ENCODE results near the gene PLEKHM2.

The PLEKHM2 gene

DNA sequence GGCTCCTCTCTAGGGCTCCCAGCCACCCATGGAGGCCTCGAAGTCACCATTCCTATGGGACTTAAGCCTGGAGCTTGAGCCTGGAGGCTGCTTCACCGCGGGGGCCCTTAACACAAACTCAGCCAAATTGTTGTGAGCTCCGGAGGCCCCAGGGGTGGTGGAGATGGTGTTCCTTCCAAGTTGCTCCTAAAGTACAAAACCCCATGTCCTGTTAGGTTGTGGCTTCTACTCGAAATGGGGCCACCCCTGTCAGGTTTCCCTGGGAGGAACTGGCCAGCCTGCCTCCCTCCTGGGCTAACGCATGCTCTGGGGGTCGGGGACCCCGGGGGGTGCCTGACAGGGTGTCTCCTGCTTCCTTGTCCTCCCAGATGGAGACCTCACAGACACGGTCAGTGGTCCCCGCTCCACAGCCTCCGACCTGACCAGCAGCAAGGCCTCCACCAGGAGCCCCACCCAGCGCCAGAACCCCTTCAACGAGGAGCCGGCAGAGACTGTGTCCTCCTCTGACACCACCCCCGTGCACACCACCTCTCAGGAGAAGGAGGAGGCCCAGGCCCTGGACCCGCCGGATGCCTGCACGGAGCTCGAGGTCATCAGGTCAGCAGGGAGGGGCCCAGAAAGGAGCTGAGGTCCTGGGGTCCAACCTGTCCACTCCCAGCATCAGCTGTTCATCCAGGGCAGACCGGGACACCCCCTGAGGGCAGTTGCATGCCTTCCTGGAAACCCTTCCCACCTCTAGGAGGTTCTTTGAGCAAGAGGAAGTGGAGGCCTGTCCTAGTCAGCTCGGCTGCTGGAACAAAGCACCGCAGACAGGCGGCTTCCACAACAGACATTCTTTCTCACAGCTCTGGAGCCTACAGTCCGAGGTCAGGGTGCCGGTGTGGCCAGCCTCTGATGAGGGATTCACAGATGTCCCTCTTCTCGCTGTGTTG is 41.1 kb downstream of the PLEKHM2 start:
- no peak for DNase-seq (ENCODE audit: low spot score)

- DNase-seq (ENCODE audit: low spot score), result no peak
These were observed 42.4 kb downstream of the PLEKHM2 start for GRCh38 chr1:15726508-15726907.

DNA sequence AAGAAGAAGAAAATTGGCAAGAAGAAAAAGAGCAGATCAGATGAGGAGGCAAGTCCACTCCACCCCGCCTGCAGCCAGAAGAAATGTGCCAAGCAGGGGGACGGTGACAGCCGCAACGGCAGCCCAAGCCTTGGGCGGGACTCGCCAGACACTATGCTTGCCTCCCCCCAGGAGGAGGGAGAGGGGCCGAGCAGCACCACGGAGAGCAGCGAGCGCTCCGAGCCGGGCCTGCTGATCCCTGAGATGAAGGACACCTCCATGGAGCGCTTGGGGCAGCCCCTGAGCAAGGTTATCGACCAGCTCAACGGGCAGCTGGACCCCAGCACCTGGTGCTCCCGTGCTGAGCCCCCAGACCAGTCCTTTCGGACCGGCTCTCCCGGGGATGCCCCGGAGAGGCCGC is 42.9 kb downstream of the PLEKHM2 start:
- no peak for DNase-seq (ENCODE audit: low spot score)

DNA sequence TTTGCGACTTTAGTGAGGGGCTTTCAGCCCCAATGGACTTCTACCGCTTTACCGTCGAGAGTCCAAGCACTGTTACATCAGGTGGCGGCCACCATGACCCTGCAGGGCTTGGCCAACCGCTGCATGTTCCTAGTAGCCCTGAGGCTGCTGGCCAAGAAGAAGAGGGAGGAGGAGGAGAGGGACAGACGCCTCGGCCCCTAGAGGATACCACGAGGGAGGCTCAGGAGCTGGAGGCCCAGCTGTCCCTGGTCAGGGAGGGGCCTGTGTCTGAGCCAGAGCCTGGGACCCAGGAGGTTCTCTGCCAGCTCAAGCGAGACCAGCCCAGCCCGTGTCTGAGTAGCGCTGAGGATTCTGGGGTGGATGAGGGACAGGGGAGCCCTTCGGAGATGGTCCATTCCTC is 43.3 kb downstream of the PLEKHM2 start:
- no peak for DNase-seq (ENCODE audit: low spot score)

DNA sequence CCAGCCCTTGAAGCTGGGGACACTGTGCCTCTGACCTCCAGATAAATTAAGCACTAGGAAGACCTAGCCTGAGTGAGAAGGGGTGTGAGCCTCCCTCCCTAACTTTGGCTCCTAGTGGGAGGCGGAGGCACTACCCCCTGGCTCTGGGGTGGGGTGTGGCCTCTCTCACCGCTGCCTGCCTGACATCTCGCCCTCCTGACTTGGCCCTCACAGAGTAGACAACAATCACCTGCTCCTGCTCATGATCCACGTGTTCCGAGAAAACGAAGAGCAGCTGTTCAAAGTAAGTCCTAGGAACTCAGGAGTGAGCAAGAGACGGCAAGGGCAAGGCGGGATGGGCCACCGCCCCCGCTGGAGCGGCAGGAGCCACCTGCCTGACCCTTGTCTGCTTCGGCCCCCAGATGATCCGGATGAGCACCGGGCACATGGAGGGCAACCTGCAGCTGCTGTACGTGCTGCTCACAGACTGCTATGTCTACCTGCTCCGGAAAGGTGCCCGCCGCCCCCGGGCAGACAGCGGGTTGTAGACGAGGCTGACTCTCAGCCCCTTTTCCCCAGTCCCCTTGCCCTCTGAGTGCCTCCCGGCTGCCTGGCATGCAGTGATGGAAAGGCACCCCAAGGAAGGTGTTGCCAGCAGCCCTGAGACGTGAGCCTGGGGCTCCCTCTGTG is 43.9 kb downstream of the PLEKHM2 start:
- no peak for DNase-seq (ENCODE audit: low spot score)

- no peak for DNase-seq (ENCODE audit: low spot score)
These were observed 45.0 kb downstream of the PLEKHM2 start for GRCh38 chr1:15728937-15729657.

- DNase-seq (ENCODE audit: low spot score), result no peak
These were observed 46.3 kb downstream of the PLEKHM2 start for GRCh38 chr1:15730423-15730822.

- DNase-seq (ENCODE audit: low spot score), result no peak
These were observed 46.8 kb downstream of the PLEKHM2 start for GRCh38 chr1:15730936-15731335.

DNA sequence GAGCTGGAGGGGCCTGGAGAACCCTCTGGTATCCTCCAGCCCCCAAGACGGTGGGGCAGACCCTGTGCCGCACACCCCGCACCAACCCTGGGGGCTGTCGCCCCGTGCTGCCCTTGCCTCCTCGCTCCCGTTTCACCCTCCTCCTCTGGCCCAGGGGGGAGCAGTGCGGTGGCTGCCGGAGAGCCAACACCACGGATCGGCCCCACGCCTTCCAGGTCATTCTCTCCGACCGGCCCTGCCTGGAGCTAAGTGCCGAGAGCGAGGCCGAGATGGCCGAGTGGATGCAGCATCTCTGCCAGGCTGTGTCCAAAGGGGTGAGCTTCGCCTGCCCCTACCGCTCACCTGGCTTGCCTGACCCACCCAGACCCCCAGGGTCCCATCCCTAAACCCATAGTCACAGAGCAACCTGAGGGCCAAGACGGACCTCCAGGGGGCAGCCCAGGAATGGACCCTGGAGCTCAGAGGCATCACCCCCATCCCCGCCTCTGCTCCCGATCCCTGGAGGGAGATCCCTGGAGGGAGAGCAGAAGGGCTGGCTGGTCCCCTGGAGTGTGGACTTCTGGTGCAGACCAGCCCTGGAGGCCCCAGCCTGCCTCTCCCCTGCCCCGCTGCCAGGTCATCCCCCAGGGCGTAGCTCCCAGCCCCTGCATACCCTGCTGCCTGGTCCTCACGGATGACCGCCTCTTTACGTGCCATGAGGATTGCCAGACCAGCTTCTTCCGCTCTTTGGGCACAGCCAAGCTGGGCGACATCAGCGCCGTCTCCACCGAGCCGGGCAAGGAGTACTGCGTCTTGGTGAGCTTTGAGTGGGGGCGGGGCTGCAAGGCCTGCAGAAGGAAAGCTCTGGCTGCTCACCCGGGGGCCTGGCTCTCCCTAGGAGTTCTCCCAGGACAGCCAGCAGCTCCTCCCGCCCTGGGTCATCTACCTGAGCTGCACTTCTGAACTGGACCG is 47.9 kb downstream of the PLEKHM2 start:
- DNase-seq (ENCODE audit: low spot score), result no peak

DNA sequence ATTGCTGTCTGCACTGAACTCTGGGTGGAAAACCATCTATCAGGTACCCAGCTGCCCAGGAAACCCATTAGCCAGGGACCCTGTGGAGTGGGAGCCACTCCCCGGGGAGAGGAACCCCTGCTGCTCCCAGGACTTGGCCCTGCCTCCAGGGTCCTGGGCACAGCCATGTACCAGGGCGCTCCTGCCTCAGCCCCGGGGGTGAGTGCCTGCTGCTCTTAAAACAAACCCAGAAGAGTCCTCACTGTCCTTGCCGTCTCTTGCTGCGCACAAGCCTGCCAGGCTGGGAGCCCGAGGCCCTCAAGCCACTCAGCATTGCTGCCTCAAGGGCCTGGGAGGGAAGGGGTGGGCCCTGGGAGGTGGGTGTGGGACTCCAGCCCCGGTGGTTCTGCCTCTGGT is 48.6 kb downstream of the PLEKHM2 start:
- DNase-seq (ENCODE audit: low spot score), result no peak

- DNase-seq (ENCODE audit: low spot score), result no peak
These were observed 49.2 kb downstream of the PLEKHM2 start for GRCh38 chr1:15733218-15733725.

- DNase-seq (ENCODE audit: low spot score), result no peak
These were observed 49.7 kb downstream of the PLEKHM2 start for GRCh38 chr1:15733726-15734226.

- DNase-seq (ENCODE audit: low spot score), result no peak
These were observed 50.2 kb downstream of the PLEKHM2 start for GRCh38 chr1:15734296-15734695.

DNA sequence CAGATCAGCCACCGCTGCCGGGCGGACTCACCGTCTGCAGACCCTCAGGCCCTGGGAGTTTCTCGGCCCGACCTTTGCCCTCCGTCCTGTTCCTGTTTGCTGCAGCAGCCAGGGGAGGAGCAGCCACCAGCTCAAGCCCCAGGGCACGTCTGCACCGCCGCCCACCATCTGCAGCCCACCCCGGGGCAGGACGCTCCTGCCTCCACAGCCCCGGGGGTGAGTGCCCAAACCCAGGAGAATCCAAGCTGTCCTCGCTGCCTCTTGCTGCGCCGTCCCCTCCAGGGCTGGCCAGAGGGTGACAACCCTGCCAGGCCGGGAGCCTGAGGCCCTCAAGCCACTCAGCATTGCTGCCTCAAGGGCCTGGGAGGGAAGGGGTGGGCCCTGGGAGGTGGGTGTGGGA is 50.8 kb downstream of the PLEKHM2 start:
- no peak for DNase-seq (ENCODE audit: low spot score)

DNA sequence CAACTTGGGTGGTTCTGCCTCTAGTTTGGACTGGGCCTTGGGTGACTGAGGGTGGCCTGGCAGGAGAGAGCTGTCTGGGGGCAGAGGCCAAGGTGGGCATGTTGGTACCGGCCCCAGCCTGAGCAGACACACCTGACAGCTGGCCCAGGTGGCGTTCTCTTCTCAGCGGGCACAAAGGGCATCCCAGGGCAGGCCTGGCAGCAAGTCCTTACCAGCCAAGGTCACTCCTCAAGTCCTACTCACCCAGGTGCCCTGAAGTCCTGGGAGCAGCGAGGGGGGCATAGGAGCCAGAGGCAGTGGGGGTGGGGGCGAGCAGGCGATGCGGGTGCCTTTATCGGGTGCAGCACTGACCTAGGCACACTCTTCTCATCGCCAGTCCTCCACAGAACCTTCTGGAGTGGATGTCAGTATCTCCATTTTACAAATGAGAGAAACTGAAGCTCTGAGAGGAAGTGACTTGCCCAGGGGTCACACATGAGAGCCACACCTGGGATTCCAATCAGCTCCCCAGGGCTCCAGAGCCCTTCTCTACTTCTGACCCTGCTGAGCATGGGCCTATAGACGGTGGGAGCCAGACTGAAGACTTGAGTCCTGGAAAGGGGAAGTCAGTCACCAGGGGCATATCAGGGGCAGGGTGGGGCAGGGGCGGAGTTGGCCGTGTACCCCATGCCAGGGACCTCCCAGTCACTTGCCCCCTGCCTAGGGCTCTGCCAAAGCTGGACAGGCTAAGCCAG is 51.4 kb downstream of the PLEKHM2 start:
- DNase-seq (ENCODE audit: low spot score), result no peak

DNA sequence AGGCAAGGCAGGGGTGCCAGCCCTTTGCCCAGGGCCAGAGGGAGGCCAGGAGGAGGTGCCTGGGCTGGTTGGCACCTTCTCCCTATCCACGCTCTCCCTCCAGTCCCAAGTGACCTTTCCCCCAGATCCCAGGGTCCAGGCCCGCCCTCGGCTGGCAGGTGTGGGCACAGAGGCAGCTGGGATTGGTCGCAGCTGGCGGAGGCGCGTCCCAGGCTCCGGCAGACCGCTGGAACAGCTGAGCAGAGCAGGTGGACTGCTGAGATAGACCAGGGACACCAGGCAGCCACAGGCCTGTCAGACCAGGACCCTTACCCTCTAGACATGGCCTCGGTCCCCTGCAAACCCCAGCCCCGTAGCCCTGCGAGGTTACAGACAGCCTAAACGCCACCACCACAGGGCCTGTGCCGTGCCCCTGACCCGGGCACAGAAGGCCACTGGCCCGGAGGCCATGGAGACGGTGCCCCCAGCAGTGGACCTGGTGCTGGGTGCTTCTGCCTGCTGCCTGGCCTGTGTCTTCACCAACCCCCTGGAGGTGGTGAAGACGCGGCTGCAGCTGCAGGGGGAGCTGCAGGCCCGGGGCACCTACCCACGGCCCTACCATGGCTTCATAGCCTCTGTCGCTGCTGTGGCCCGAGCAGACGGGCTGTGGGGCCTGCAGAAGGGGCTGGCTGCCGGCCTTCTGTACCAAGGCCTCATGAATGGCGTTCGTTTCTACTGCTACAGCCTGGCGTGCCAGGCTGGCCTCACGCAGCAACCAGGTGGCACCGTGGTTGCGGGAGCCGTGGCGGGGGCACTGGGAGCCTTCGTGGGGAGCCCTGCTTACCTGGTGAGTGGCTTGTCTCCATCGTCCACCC is 52.1 kb downstream of the PLEKHM2 start, which contains the start of gene SLC25A34:
Gene SLC25A34, plus strand, starts transcription at position 221 of the 854 bp plus-strand sequence. Its CDS starts 228 bp downstream, at position 449.
- DNase-seq (ENCODE audit: low spot score), result peak; percentile 27

DNA sequence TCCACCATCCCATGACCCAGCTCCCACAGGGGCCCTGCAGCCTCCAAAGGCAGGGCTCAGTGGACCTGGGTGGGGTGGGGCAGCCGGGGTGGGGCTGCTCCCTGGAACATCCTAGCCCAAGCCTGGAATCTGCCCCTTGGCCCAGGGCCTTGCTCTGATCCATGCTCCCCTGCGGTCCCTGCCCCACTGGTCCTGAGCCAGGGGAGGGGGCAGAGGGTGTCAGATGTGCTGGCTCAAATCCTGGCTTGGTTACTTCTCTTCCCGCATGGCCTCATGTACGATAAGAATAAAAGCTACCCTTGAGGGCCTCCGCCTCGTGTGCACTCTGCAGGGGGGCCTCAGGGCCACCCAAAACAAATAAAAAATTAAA is 52.8 kb downstream of the PLEKHM2 start:
- no peak for DNase-seq (ENCODE audit: low spot score)

DNA sequence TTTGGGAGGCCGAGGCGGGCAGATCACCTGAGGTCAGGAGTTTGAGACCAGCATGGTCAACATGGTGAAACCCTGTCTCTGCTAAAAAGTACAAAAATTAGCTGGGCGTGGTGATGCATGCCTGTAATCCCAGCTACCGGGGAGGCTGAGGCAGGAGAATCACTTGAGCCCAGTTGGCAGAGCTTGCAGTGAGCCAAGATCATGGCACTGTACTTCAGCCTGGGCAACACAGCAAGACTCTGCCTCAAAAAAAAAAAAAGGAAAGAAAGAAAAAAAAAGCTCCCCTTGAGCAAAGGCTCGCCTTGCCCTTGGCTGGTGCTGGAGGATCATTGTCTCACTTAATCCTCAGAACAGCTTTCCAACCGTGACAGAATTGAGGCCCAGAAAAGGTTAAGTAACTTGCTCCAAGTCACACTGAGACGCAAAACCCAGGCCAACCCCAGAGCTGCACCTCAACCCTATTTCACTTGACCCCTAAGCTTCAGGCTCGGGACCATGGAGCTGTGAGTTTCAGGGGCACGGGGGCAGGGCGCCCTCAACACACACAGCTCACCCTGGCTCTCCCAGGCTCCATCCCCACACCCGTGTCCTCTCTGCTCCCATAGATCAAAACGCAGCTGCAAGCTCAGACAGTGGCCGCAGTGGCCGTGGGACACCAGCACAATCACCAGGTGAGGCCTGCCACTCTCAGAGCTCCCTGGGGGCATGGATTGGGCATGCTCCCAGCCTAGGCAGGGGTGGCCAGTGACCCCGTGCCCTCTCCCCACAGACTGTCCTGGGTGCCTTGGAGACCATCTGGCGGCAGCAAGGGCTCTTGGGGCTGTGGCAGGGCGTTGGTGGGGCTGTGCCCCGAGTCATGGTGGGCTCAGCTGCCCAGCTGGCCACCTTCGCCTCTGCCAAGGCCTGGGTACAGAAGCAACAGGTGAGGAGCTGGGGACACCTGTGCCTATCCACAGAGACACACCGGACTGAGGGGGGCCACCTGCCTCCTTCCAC is 53.5 kb downstream of the PLEKHM2 start:
- DNase-seq (ENCODE audit: low spot score), result no peak

Data from AG20443 (cell line).